Bone marrow (tissue), 2 donors: Measurements from ENCODE around the gene LGALS8.

Experiments used
- DNase-seq, 2 donors: peaks; one replicate each; lab custom pipeline; 2025; lab: John Stamatoyannopoulos, UW

Gene LGALS8

GRCh38 chr1:236509203-236509602 lies 14.6 kb upstream of the LGALS8 start:
- DNase-seq: no peak

GRCh38 chr1:236509647-236510401 lies 14.0 kb upstream of the LGALS8 start:
- DNase-seq: no peak

GRCh38 chr1:236511735-236512418 lies 11.9 kb upstream of the LGALS8 start:
- no peak for DNase-seq

GRCh38 chr1:236514703-236515442 lies 8.9 kb upstream of the LGALS8 start:
- no peak for DNase-seq

- no peak for DNase-seq
Measured at GRCh38 chr1:236515443-236515958, 8.3 kb upstream of the LGALS8 start.

- DNase-seq: no peak
Measured at GRCh38 chr1:236516929-236517704, 6.7 kb upstream of the LGALS8 start.

- peak in 1 of 2 donors; percentile 24 for DNase-seq
Measured at GRCh38 chr1:236518322-236518721, 5.5 kb upstream of the LGALS8 start.

- DNase-seq: no peak
Measured at GRCh38 chr1:236520445-236521005, 3.3 kb upstream of the LGALS8 start.

- DNase-seq: no peak
Measured at GRCh38 chr1:236522937-236523703, 662 bp upstream of the LGALS8 start.

- peak; percentile 30 to 48 for DNase-seq
Measured at GRCh38 chr1:236524142-236524894, 536 bp downstream of the LGALS8 start.

GRCh38 chr1:236524895-236525184 lies 1.1 kb downstream of the LGALS8 start:
- no peak for DNase-seq

GRCh38 chr1:236526079-236526478 lies 2.3 kb downstream of the LGALS8 start:
- no peak for DNase-seq

GRCh38 chr1:236530286-236530685 lies 6.5 kb downstream of the LGALS8 start:
- DNase-seq: no peak

GRCh38 chr1:236530959-236531358 lies 7.2 kb downstream of the LGALS8 start:
- DNase-seq: no peak

- no peak for DNase-seq
Measured at GRCh38 chr1:236532850-236533249, 9.1 kb downstream of the LGALS8 start.

GRCh38 chr1:236534151-236534651 lies 10.4 kb downstream of the LGALS8 start:
- no peak for DNase-seq

- DNase-seq: no peak
Measured at GRCh38 chr1:236535190-236535589, 11.4 kb downstream of the LGALS8 start.

- no peak for DNase-seq
Measured at GRCh38 chr1:236535662-236536161, 11.9 kb downstream of the LGALS8 start.

- no peak for DNase-seq
Measured at GRCh38 chr1:236536540-236536939, 12.8 kb downstream of the LGALS8 start.
